Loucy (cell line): ENCODE data around the gene KCNK5.

Experiments used
- H2AFZ ChIP-seq: fragments of 200-600 bp; sonication (generic); 2 replicates; pipeline ENCODE4 v1.6.0; 2016; ENCODE audit warnings: antibody characterized with exemption, mild to moderate bottlenecking, low read length, moderate library complexity
- H3F3A ChIP-seq: fragments of 200-600 bp; 2 replicates; pipeline ENCODE4 v1.6.0; 2016; ENCODE audit warnings: antibody characterized with exemption, low read depth, mild to moderate bottlenecking
- H3K27me3 ChIP-seq: fragments of 200-600 bp; sonication (generic); 2 replicates; pipeline ENCODE4 v1.6.1; 2014; ENCODE audit warnings: low read length, mild to moderate bottlenecking; ENCODE audit not compliant: insufficient read depth, poor library complexity, severe bottlenecking
- H3K36me3 ChIP-seq: fragments of 200-600 bp; sonication (generic); 2 replicates; pipeline ENCODE4 v1.6.1; 2016; ENCODE audit warnings: low read length; ENCODE audit not compliant: insufficient read depth
- H3K4me1 ChIP-seq: fragments of 200-600 bp; sonication (generic); 2 replicates; pipeline ENCODE4 v1.5.1; 2014; ENCODE audit warnings: low read length, mild to moderate bottlenecking; ENCODE audit not compliant: insufficient read depth, poor library complexity, severe bottlenecking
- H3K4me2 ChIP-seq: fragments of 200-600 bp; sonication (generic); 2 replicates; pipeline ENCODE4 v1.6.0; 2014; ENCODE audit warnings: antibody characterized with exemption, low read length, low read depth, mild to moderate bottlenecking; ENCODE audit not compliant: poor library complexity, severe bottlenecking
- H3K4me3 ChIP-seq: fragments of 200-600 bp; sonication (generic); 2 replicates; pipeline ENCODE4 v1.5.1; 2014; ENCODE audit warnings: low read length, mild to moderate bottlenecking, mixed read lengths; ENCODE audit not compliant: poor library complexity, severe bottlenecking
- H3K79me2 ChIP-seq: fragments of 200-600 bp; sonication (generic); 2 replicates; pipeline ENCODE4 v1.6.1; 2014; ENCODE audit warnings: low read length; ENCODE audit not compliant: insufficient read depth
- H3K9ac ChIP-seq: fragments of 200-600 bp; sonication (generic); 2 replicates; pipeline ENCODE4 v1.6.0; 2014; ENCODE audit warnings: mild to moderate bottlenecking, low read depth, low read length, moderate library complexity; ENCODE audit not compliant: poor library complexity, severe bottlenecking
- H3K9me2 ChIP-seq: fragments of 200-600 bp; sonication (generic); replicated peaks from 2 replicates; pipeline ENCODE4 v1.6.1; 2016; ENCODE audit warnings: low read depth, low read length, mixed read lengths
- H3K9me3 ChIP-seq: fragments of 200-600 bp; sonication (generic); 2 replicates; pipeline ENCODE4 v1.6.1; 2014; ENCODE audit warnings: mild to moderate bottlenecking, antibody characterized with exemption, low read length, low read depth; ENCODE audit not compliant: insufficient read depth
- H4K20me1 ChIP-seq: fragments of 200-600 bp; sonication (generic); 2 replicates; pipeline ENCODE4 v1.6.0; 2014; ENCODE audit warnings: antibody characterized with exemption, low read length, mild to moderate bottlenecking; ENCODE audit not compliant: insufficient read depth, poor library complexity, severe bottlenecking
- EZH2phosphoT487 ChIP-seq: fragments of 200-600 bp; IDR thresholded peaks from 2 replicates; pipeline ENCODE4 v1.6.1; 2018; ENCODE audit warnings: antibody characterized with exemption, mild to moderate bottlenecking, moderate library complexity, borderline replicate concordance
- TF ChIP-seq, protein P1 (sequence below): fragments of 200-600 bp; sonication (generic); conservative IDR thresholded peaks from 2 replicates; pipeline ENCODE4 v1.5.1; 2014; ENCODE audit warnings: mild to moderate bottlenecking, antibody characterized with exemption, low read length

KCNK5 gene

DNA sequence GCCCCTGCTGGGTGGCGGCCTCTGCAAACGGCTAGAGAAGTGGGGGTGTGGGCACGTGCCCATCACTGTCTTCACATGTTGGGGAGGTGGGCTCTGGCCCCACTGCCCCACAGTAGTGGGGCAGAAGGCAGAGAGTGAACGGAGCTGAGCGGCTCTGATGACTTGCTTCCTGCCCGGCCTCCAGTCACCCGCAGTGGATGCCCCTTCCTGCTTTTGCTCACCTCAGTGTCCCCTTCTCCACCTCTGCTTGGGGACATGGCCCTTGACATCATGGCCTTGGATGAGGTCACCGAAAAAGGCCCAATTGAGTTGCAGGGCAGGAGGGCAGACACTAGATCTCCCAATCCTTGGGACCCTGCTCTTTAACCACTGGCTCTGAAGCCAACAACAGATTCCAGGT, 40.1 kb downstream of the KCNK5 start:
- H3K4me1 ChIP-seq, result peaks cover 5% of the 10 kb centered on the region
- H3K36me3 ChIP-seq, result peaks cover 19% of the 10 kb centered on the region; the same call in 1 of the 2 replicates

DNA sequence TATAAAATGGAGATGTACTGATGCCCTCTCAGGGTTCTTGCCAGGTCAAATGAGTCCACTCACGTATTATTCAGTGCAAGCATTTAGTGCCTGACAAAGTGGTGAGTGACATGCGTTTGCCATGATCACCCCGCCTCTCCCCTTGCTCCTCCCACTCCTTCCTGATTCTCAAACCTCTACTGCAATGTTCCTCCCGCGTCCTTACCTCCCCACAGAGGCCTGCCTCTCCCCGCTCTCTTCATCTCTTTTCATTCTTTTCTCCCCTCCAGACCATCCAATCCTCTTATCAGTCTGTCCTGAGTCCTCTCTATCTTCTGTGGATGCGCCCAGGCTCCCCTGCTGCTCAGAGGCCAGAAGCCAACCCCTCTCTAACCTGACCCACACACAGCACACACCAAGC, 40.7 kb downstream of the KCNK5 start:
- H3K4me1 ChIP-seq, result peaks cover 5% of the 10 kb centered on the region
- no peak overlapping the region for H3K4me2 ChIP-seq
- no peak overlapping the region for H3K9ac ChIP-seq
- no peaks in the 10 kb centered on the region for H3K79me2 ChIP-seq
- H3K36me3 ChIP-seq, result peaks cover 13% of the 10 kb centered on the region; the same call in 1 of the 2 replicates
- TF ChIP-seq, protein P1, sequence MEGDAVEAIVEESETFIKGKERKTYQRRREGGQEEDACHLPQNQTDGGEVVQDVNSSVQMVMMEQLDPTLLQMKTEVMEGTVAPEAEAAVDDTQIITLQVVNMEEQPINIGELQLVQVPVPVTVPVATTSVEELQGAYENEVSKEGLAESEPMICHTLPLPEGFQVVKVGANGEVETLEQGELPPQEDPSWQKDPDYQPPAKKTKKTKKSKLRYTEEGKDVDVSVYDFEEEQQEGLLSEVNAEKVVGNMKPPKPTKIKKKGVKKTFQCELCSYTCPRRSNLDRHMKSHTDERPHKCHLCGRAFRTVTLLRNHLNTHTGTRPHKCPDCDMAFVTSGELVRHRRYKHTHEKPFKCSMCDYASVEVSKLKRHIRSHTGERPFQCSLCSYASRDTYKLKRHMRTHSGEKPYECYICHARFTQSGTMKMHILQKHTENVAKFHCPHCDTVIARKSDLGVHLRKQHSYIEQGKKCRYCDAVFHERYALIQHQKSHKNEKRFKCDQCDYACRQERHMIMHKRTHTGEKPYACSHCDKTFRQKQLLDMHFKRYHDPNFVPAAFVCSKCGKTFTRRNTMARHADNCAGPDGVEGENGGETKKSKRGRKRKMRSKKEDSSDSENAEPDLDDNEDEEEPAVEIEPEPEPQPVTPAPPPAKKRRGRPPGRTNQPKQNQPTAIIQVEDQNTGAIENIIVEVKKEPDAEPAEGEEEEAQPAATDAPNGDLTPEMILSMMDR, result no peak
- TF ChIP-seq EZH2phosphoT487, result no peak
- no peaks in the 10 kb centered on the region for H3K9me2 ChIP-seq
- H3K9me3 ChIP-seq, result no peaks in the 10 kb centered on the region
- H3K27me3 ChIP-seq, result no peaks in the 10 kb centered on the region
- H3K4me3 ChIP-seq, result no peak overlapping the region
- peak overlapping the region; percentile 40; the same call in 1 of the 2 replicates for H2AFZ ChIP-seq
- H4K20me1 ChIP-seq, result no peaks in the 10 kb centered on the region
- H3F3A ChIP-seq, result no peaks in the 10 kb centered on the region

More for the DNA sequence above, 40.1 kb downstream of the KCNK5 start:
- Histone ChIP-seq H3K9ac (no peak overlapping the region), H3K27me3 (no peaks in the 10 kb centered on the region), H4K20me1 (no peaks in the 10 kb centered on the region), H3K4me2 (no peak overlapping the region), H3K79me2 (no peaks in the 10 kb centered on the region), H3K4me3 (no peak overlapping the region), H3K9me2 (no peaks in the 10 kb centered on the region), H2AFZ (no peak overlapping the region), H3F3A (no peaks in the 10 kb centered on the region), H3K9me3 (no peaks in the 10 kb centered on the region)
- TF ChIP-seq, protein P1, result no peak
- no peak for TF ChIP-seq EZH2phosphoT487

DNA sequence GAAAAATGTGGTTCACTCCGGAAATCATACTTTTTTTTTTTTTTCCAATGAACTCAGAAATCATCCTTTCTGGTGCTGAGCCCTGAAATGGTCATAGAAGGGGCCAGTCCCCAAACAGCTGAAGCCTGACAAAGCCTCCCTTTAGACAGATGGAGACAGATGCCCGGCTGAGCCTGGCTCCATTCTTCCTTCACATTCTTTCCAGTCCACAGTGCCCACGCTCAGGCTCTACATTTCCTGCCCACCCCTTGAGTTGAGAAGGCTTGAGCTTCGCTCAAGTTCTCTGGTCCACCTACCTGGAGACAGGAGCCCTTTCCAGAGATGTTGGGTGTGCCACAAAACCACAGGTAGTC, 41.2 kb downstream of the KCNK5 start:
- H3K9me2 ChIP-seq, result no peaks in the 10 kb centered on the region
- H3F3A ChIP-seq, result no peaks in the 10 kb centered on the region
- H2AFZ ChIP-seq, result no peak overlapping the region
- no peak overlapping the region for H3K9ac ChIP-seq
- no peaks in the 10 kb centered on the region for H3K9me3 ChIP-seq
- H3K36me3 ChIP-seq, result peaks cover 12% of the 10 kb centered on the region; the same call in 1 of the 2 replicates
- H3K27me3 ChIP-seq, result no peaks in the 10 kb centered on the region
- H3K4me1 ChIP-seq, result peaks cover 5% of the 10 kb centered on the region
- no peaks in the 10 kb centered on the region for H4K20me1 ChIP-seq
- no peak overlapping the region for H3K4me2 ChIP-seq
- H3K4me3 ChIP-seq, result no peak overlapping the region
- no peak for TF ChIP-seq EZH2phosphoT487
- TF ChIP-seq, protein P1, result no peak
- no peaks in the 10 kb centered on the region for H3K79me2 ChIP-seq
